RWPE1 (cell line): ENCODE results near the gene ARAP1.

ENCODE experiments used
- CTCF ChIA-PET: fragments of 350-600 bp; sonication (Branson Sonifier 250); formaldehyde crosslinking; extraction: SDS; loops from one replicate; lab custom pipeline; 2021; lab: Yijun Ruan, JAX
- POLR2A ChIA-PET: fragments of 400-600 bp; formaldehyde crosslinking; extraction: SDS; loops from one replicate; lab custom pipeline; 2020; ENCODE audit warnings: antibody characterized with exemption; ENCODE audit not compliant: low non-redundant PET; lab: Yijun Ruan, JAX
- DNase-seq: peaks from one replicate; pipeline ENCODE4 v3.0.0; 2012; ENCODE audit warnings: low spot score
- H3K27ac ChIP-seq: fragments of 450-650 bp; 2 replicates; pipeline ENCODE4 v1.5.1; 2017
- TF ChIP-seq, protein P1 (sequence below): fragments of 450-650 bp; conservative IDR thresholded peaks from 2 replicates; pipeline ENCODE4 v1.5.1; 2017; ENCODE audit warnings: low read depth, mild to moderate bottlenecking

Gene ARAP1

DNA sequence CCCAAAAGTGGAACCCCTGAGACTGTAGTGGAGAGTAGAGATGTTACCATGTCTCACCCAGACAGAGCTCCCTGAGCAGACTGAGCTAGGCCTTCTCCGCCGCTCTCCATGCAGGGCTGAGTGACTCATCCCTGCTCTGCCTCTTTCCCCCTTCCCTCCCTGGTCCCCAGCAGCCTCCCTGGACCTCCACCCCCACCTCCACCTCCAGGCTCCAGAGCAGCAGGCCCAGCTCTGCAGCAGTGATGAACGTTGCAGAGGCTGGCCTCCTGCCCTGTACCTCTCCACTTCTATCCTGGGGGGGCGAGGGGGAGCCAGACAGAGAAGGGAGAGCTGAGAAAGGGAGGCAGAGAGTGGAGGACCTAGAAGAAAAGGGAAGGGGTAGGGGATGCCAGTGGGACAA is 19.3 kb upstream of the ARAP1 start:
- ChIA-PET POLR2A (no interaction called here), CTCF (interaction anchor here (0.5 to 1.6 kb wide), 3 partner anchors 34 to 68 kb away, joined by 3 to 5 read pairs (median 4); no protein-coding TSS in a partner anchor)
- H3K27ac ChIP-seq, result no peak overlapping the region
- DNase-seq, result no peak
- TF ChIP-seq, protein P1, sequence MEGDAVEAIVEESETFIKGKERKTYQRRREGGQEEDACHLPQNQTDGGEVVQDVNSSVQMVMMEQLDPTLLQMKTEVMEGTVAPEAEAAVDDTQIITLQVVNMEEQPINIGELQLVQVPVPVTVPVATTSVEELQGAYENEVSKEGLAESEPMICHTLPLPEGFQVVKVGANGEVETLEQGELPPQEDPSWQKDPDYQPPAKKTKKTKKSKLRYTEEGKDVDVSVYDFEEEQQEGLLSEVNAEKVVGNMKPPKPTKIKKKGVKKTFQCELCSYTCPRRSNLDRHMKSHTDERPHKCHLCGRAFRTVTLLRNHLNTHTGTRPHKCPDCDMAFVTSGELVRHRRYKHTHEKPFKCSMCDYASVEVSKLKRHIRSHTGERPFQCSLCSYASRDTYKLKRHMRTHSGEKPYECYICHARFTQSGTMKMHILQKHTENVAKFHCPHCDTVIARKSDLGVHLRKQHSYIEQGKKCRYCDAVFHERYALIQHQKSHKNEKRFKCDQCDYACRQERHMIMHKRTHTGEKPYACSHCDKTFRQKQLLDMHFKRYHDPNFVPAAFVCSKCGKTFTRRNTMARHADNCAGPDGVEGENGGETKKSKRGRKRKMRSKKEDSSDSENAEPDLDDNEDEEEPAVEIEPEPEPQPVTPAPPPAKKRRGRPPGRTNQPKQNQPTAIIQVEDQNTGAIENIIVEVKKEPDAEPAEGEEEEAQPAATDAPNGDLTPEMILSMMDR, result no peak

DNA sequence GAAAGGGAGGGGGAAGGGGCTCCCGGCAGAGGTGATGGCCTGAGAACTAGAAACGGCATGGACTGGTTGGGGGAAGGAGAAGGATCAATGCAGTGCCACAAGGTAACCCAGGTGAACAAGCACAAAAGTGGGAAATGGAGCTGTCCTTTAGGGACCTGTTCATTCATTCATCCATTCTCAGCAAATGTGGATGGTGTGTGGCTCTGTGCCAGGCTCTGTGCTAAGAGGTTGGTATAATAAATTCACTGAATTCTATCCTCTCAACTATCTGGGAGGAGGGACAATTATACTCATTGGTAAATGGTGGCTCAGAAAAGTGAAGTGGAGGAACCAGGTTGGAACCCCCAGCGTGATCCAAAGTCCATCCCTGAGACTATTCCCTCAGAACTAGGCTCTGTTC is 18.6 kb upstream of the ARAP1 start:
- H3K27ac ChIP-seq, result no peak overlapping the region
- no peak for DNase-seq
- CTCF ChIA-PET, result interaction anchor here (0.6 to 1.6 kb wide), 2 partner anchors 33 to 46 kb away, joined by 3 to 5 read pairs; no protein-coding TSS in a partner anchor
- TF ChIP-seq, protein P1, result no peak
- POLR2A ChIA-PET, result no interaction called here

DNA sequence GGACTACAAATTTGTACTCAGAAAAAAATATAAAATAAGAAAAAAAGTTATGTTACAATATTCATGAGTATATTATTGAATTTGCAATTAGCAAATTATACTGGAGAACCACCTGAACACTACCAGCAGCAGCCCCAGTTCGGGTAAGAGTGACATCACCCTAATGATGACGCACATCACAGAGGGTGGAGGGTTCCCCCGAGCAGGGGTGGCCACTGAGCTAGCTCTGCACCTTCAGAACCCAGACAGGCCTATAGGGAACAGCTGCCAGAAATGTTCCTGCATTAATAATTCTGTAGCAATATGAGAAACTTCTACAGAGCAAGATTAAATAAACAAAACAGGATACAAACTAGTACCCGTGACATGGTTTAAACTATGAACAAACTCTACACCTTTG is 17.5 kb upstream of the ARAP1 start:
- ChIA-PET CTCF (interaction anchor here (1.1 kb wide), 1 partner anchor 23 kb away, joined by 3 read pairs; no protein-coding TSS in a partner anchor), POLR2A (no interaction called here)
- no peak for DNase-seq
- TF ChIP-seq, protein P1, result no peak
- no peak overlapping the region for H3K27ac ChIP-seq

DNA sequence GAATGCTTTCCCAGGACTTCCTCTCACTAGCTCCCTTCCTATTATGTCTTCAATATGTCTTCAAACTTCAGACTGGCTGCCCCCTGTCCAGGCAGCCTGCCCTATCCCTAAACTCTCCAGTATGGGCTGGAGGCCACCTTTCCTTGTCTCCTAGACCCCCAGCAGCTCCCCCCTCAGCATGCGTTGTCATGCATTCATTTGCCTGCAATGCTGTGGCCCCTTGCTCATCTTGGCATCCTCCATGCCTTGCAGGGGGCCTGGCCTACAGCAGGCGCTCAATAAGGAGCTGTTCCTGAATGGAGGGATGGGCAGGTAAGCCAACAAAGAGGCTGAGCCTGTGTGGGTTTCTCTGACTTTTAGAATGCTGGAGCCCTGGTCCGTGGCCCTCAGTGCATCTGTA is 16.4 kb upstream of the ARAP1 start:
- POLR2A ChIA-PET, result no interaction called here
- CTCF ChIA-PET, result no interaction called here

DNA sequence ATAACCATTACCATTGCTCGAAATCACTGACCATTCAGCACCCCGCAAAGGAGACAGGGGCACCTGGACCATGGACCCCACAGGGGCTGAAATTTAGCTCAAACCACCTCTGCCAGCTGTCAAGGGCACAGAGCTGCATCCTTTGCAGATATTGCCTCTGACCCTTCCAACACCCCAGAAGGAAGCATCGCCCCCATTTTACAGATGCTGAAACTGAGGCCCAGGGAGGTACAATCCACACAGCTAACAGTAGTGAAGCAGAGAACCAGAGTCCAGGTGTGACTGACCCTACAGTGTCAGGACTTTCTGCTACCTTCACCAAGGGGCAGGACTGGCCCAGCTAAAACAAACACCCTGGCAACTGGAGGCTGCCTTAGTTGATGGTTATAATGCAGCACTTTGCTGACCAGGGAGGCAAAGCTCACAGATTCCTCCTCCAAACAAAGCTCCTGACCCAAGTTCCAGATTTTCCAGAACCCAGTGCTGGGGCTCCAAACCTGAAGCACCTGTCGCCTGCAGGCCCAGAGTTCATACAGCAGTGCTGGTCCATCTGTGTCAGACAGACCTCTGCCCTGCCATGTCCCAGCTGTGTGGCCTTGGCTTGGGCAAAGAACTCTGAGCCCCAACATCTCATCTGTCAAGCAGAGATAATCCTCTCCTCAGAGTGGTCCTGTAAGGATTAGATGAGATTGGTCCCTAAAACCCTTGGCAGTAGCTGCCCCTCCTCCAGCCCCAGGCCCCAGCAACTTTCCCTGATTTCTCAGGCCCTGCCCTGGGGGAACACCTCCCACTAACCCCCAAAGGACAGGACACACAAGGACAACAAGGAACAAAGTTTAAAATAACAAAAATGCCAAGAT is 15.2 kb upstream of the ARAP1 start:
- no peak overlapping the region for H3K27ac ChIP-seq
- TF ChIP-seq, protein P1, result no peak
- POLR2A ChIA-PET, result no interaction called here
- CTCF ChIA-PET, result no interaction called here
- no peak for DNase-seq

More for the DNA sequence above, 16.4 kb upstream of the ARAP1 start:
- TF ChIP-seq, protein P1, result no peak
- DNase-seq, result no peak
- no peak overlapping the region for H3K27ac ChIP-seq

DNA sequence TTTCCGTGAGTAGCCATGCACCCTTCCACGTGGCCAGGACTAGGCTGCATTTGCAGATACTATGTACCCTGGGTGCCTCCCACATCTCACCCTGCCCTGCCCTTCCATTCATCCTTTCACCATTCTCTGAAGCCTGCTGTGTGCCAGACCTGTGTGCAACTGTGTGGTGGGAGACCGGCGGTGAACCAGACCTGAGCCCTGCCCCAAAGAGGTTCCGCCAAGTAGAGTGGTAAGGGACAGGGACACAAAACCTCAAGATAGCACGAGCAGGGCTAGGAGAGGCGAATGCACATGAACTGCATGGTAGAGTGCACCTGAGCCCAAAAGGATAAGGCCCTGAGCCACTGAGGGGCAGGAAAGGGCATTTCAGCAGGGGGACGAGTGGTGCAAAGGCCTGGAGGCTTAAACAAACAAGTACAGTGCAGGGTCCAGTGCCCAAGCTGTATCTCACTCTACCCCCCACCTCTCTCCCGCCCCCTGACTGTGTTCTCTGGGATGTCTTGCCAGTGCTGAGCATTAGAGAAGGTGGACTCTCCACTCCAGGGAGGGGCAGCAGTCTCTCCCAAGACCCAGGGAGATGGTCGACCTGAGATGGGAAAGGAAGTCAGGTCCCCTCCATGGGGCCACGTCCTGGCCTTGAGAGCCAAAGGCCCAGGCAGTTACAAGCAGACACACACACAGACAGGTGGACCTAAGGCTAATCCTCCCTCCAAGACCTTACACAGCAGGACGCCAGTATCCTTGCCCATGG is 14.1 kb upstream of the ARAP1 start:
- ChIA-PET POLR2A (no interaction called here), CTCF (no interaction called here)
- H3K27ac ChIP-seq, result no peak overlapping the region
- TF ChIP-seq, protein P1, result no peak
- no peak for DNase-seq
